HG03575 (cell line): ENCODE data around the gene FBXW7.

ENCODE experiments used
- ATAC-seq: cut with Tn5 transposase; IDR thresholded peaks from one replicate; pipeline ENCODE4 v1.9.1; 2021; ENCODE audit not compliant: unreplicated experiment, insufficient number of reproducible peaks, low FRiP score; ENCODE audit errors: extremely low read depth

FBXW7 gene

DNA sequence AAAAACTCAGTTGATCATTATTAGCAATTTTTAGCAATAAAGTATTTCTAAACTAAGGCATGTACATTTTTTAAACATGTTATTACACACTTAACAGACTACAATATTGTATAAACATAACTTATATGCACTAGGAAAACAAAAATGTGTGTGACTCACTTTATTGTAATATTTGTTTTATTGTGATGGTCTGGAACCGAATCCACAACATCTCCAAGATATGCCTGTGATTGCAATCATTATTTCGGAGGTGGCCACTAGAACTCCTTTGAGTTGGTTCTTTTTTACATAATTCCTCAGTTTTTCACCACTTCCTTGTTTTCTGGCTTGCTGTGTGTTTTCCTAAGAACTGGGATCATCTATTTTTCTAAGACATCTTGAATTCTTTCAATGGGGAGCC, 53.7 kb downstream of the FBXW7 start:
- no peak for ATAC-seq

DNA sequence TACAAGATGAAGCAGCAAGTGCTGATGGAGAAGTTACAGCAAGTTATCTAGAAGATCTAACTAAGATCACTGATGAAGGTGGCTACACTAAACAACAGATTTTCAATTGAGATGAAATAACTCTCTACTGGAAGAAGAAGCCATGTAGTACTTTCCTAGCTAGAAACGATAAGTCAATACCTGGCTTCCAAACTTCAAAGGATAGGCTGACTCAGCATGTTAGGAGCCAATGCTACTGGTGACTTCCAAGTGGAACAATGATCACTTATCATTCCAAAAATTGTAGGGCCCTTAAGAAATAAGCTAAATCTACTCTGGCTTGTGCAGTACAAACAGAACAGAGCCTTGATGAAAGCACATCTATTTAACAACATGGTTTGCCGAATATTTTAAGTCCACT, 55.0 kb downstream of the FBXW7 start:
- ATAC-seq = no peak

DNA sequence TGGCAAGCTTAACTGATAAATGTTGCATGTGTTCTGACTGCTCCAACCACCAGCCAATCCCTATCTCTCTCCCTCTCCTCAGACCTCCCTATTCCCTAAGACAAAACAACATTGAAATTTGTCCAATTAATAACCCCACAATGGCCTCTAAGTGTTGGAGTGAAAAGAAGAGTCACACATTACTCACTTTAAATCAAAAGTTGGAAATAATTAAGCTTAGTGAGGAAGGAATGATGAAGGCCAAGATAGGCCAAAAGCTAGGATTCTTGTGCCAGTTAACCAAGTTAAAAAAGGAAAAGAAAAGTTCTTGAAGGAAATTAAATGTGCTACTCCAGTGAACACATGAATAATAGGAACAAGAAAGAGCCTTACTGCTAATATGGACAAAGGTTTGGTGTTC, 55.6 kb downstream of the FBXW7 start:
- ATAC-seq = no peak

DNA sequence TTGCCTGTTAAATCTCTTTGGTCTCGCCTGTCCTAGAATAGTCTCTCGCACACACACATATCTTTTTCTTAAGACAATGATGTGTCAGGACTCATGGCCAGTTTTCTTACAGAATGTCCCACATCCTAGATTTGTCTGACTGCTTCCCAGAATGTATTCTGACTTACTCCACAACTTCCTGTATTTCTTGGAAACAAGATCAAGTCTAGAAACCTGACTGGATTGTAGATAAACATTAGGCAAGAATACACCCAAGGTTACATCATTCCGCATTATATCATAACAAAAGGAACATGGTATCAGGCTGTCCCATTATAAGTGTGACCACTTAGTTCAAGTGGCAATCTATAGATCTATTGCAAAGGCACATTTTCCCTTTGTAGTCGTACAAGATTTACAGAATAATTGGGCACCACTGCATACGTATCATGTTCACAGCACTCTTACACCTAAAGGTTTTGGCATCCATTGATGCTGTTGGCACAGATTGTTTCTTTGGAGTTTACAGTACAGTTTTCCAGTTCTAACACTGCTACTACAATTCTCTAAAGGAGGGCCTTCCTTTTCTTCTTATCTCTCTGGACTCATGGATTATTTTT, 56.4 kb downstream of the FBXW7 start:
- no peak for ATAC-seq

DNA sequence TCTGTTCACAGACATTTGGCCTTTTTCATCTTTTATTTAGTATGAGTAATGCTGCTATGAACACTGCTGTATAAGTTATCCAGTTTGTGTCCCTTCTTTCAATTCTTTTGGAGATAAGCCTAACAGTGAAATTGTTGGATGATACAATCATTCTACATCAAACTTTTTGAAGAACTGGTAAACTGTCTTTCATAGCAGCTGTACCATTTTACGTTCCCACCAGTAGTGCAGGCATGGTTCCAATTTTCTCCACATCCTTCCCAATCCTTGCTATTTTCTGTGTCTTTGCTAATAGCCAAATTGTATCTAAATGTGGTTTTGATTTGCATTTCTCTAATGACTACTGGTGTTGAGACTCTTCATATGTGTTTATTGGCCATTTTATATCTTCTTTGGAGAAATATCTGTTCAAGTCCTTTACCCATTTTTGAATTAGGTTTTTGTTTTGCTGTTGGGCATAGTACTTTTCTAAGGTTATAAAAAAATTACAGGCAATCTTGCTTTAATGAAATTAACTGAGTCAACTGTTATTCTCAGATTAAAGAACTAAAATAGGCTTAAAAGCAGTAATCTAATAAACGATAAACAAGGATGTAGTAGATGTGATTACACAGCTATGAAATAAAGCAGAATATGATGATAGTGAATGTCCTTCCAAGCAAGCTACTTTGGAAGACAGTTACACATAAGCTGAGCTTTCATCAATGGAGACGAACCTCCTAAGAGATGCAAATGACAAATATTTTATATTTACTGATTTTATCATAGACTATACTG, 57.2 kb downstream of the FBXW7 start:
- ATAC-seq = no peak

DNA sequence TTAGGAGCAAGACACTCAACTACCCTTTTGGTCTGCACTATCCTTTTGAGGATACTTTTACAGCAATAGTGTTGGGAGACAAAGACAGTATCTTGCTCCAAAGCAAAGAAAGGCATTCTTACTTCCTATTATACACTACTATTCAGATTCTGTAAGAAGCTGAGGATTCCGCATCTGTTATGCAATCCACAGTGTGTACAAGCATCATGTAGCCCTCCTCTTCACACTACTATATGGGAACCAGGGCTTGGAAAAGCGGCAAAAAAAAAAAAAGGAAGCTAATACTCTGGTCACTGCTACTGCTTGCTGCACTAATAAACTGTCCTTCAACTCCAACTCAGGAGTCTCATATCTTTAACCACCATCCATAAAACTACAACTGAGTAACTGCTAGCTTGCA, 59.1 kb downstream of the FBXW7 start:
- ATAC-seq = no peak

DNA sequence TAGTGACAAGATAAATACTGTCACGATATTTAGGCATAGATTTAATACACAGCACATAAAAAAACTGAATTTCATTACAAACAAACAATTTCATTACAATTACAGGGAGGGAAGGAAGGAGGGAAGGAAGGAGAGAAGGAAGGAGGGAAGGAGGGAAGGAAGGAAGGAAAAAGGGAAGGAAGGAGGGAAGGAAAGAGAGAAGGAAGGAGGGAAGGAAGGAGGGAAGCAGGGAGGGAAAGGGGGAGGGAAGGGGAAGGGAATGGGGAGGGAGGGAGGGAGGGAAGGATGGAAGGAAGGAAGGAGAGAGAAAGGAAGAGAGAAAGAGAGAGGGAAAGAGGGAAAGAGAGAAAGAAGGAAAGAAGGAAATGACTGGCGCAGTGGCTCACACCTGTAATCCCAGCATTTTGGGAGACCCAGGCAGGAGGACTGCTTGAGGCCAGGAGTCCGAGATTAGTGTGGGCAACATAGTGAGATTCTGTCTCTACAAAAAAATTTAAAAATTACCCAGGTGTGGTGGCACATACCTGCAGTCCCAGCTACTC, 64.6 kb downstream of the FBXW7 start:
- no peak for ATAC-seq

DNA sequence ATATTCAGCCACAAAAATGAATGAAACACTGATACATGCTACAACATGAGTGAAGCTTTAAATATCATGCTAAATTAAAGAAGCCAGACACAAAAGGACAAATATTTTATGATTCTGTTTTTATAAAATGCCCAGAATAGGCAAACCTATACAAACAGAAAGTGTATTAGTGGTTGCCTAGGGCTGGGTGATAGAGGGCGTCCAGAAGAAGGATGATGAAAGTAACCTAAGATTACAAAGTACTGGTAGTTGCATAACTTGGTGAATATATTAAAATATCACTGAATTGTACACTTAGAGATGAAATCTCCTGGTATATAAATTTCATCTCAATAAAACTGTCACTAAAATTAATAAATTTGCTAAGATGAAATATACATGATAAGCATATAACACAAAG, 67.5 kb downstream of the FBXW7 start:
- no peak for ATAC-seq

DNA sequence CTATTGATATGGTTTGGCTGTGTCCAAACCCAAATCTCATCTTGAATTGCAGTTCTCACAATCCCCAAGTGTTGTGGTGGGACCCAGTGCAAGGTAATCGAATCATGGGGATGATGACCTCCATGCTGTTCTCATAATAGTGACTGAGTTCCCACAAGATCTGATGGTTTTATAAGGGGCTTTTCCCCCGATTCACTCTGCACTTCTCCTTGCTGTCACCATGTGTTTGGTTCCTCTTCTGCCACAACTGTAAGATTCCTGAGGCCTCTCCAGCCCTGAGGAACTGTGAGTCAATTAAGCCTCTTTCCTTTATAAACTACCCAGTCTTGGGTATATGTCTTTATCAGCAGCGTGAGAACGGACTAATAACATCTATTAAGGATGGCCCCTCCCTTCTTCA, 68.8 kb downstream of the FBXW7 start:
- no peak for ATAC-seq

DNA sequence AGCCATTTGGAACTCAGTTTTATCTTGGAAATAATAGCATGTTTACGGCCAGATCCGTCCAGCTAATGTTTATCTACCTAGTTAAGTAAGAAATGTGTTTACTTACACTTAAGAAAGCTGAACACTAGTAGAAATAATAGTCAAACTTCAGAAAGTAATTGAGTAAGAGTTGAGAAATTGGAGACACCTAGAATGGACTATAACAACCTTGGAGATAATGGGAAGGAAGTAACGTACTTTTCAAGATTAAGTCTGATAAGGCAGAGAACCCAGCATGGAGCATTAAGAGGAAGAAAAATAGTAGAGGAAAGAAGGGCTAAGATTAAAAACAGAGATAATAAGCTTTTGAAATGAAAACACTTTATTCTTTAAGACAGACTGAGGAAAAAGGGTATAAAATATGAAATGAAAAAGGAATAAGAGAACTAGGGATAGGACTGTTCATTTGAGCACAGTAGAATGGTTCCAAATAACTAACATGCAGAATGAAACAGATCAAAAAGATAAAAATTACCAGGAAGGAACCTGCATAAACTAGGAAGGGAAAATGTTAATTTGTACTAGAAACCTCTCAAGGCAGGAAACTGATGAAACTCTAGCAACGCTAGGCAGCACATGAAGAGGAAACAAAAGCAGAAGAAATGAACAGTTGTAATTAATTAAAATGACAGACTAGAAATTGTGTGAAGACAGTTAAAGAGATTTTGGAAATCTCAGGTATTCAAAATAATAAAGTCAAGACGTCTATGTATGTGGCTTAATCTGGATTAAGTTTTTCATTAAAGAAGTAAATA, 71.7 kb downstream of the FBXW7 start:
- no peak for ATAC-seq

DNA sequence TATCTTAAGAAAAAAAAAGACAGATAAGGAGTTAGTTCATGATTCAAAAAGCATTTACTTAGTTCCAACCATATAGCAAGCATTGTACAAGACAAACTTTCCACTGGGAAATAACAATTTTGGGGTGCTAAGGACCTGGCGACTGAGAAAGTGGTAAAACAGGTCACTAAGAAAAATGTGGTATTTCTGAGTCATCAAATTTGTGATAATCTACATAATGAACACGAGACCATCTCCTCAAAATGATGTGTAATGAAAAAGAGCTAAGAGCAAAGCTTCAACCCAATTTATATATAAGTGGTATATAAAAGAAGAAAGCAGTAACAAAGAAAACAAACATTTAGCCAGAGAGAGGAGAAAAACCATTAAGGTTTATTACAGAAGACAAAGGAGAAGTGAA, 72.3 kb downstream of the FBXW7 start:
- no peak for ATAC-seq

DNA sequence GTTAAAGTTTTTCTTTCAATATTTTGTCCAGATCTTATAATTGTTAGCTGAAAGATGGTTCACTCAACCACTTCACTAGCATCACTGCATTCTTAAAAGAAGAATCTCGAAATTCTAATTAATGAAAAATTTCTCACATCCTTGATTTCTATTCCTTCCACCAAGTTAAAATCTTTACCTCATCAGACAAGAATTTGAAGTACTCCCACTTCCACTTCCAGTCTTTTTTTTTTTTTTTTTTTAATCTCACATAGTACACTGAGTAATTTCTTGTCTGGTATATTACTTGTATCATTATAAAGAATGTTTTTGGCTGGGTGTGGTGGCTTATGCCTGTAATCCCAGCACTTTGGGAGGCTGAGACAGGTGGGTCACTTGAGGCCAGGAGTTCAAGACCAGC, 73.2 kb downstream of the FBXW7 start:
- ATAC-seq = no peak

DNA sequence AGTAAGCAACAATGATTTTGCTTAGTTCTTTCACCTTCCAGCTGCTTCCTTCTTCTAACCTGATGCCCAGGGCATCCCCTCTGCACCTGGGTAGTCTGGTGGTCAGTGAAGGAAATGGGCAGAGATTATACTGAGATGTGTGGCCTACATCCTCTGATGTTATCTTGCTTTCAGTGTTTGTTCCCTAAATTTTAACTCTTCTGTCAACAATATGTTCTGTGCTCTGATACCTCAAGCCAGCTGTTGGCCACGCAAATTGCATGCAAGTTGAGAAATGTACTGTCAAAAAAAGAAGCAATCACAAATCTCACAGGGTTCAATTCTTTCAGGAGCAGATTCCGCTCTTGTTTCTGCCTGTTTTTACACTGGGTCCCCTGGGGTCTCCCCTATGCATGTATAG, 73.8 kb downstream of the FBXW7 start:
- no peak for ATAC-seq

DNA sequence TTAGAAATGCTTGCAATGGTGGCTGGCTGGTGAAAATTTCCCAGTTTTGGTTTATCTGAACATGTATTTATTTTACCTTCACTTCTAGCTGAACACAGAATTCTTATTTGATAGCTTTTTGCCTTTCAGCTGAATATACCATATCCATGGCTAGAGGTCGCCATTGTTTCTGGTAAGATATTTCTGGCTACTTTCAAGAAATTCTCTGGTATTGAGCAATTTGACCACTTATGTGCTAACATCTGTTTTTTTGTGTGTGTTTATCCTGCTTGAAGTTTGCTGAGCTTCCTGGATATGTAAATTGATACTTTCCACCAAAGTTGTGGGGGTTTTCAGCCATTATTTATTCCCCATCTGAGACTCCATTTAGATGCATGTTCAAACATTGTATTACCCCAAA, 75.4 kb downstream of the FBXW7 start:
- no peak for ATAC-seq

DNA sequence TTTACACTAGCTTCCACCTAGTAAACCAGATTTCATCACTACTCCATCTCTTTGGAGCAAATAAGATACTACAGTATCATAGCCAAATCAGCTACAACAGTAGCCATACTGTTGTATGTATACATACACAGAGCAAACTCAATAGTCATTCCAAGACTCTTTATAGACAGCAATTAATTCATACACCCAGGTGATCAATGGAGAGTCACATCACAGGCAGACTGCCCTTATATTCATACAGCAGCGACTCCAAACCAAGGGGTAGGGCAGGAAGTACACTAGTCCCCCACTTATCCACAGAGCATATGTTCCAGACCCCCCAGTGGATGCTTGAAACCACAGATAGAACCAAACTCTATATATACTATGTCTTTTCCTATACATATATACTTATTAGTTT, 76.6 kb downstream of the FBXW7 start:
- no peak for ATAC-seq

DNA sequence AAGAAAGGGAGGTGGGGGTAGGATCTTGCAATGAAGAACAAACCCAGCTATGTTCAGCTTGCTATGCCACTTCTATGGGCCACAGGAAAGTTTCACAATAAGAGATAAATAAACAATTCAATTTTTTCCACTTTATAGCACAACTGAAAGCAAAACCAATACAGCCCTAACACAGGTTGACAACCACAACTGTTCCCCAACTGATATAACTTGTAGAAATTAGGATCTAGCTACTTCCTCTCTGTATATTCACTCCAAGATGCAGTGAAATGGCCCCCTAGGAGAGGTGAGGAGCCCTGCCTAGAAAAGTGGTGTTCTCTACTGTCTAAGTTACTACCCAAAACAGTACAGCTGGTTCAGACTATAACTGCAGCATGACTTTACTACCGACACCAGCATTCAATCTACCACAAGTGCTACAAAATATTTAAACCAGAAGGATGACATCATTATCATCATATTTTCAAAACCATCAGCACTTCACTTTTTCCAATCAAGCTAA, 77.0 kb downstream of the FBXW7 start:
- ATAC-seq = no peak

DNA sequence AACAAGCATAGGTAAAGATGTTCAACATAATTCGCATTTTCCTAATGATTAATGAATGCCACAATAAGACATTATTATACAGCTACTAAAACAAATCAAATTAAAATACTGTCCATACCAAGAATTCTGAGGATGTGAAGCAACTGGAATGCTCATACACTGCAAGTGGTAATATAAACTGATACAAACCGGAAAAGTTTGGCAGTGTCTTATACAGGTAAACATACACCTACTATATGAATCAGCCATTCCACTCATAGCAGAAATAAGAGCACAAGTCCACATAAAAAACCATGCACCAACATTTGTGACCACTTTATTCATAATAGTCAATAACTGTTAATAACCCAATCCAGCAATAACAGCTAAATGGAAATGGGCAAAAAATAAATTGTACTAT, 79.3 kb downstream of the FBXW7 start:
- ATAC-seq = no peak

DNA sequence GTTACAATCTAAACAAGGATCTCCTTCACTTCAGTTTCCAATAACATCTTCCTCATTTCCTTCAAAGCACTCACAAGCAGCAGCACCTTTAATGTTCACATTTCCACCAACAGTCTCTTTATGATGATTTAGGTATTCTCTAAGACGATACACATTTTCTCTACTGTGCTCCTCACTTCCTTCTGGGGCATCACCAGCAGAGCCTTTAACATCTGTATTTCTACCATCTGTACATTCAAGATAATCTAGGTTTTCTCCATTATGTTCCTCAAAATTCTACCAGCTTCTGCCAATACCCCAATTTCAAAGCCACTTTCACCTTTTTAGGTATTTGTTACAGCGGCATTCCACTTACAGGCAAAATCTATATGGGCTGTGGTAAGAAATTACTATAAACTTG, 80.6 kb downstream of the FBXW7 start:
- no peak for ATAC-seq

DNA sequence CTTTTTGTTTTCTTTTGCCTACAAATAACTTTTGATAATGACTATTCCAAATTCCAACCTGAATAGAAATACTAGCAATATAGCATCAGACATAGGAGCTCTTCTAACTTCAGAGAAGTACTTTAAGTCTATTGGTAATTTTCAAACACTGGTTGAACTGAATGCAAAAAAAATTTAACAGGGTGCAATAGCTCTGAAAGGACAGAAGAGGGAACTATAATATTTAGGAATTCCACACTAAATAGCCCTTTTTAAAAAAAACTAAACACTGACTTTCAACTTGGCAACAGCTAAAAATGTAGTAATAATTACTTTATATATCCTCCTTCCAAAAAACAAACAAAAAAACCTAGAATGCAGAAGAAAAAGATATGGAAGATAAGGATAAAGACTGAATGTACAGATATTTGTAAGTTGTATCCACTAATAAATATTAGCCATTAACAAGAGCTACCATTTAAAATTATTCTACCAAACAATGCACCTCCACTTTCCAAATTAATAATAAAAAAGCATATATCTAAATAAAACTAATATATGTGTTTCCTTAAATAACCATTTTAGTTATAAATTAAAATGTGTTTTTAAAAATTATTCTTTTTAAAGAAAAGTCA, 81.4 kb downstream of the FBXW7 start:
- no peak for ATAC-seq
